HepG2 (cell line): ENCODE measurements around the gene BCAS4. TPM values are rescaled to one million over a fixed set of nuclear protein-coding genes. Genes with fewer than 3 reads are reported as not detected.

ENCODE experiments used
- ATM ChIP-seq: fragments of 450-650 bp; IDR thresholded peaks from 2 replicates; pipeline ENCODE4 v1.7.1; 2017; ENCODE audit warnings: mild to moderate bottlenecking, borderline replicate concordance
- FLYWCH1 ChIP-seq: sonication (generic); formaldehyde crosslinking; IDR thresholded peaks from 2 replicates; pipeline ENCODE4 v1.8.1; 2023; ENCODE audit warnings: mild to moderate bottlenecking, missing genetic modification reagents
- HDAC2 ChIP-seq: sonication (generic); formaldehyde crosslinking; IDR thresholded peaks from 2 replicates; pipeline ENCODE4 v1.4.0; 2020; ENCODE audit warnings: missing genetic modification reagents
- HMG20B ChIP-seq: conservative IDR thresholded peaks from 2 replicates; pipeline ENCODE4 v1.6.1; 2016; ENCODE audit warnings: missing genetic modification reagents, missing compliant biosample characterization
- IRF2 ChIP-seq: IDR thresholded peaks from 2 replicates; pipeline ENCODE4 v1.6.1; 2018; ENCODE audit warnings: missing genetic modification reagents, missing compliant biosample characterization
- IRX3 ChIP-seq: sonication (generic); formaldehyde crosslinking; IDR thresholded peaks from 2 replicates; pipeline ENCODE4 v1.8.1; 2023; ENCODE audit warnings: mild to moderate bottlenecking, low read depth, missing genetic modification reagents, borderline replicate concordance
- LCORL ChIP-seq, 2 experiments: fragments of 450-650 bp in 1 of 2; sonication (generic) in 1 of 2; formaldehyde crosslinking in 1 of 2; IDR thresholded peaks; 2 replicates each; pipeline versions ENCODE4 v1.5.0 to v1.6.1; 2017 to 2020; ENCODE audit warnings: antibody characterized with exemption in 1 of 2, missing genetic modification reagents in 1 of 2
- MXD4 ChIP-seq: IDR thresholded peaks from 2 replicates; pipeline ENCODE4 v1.6.1; 2016; ENCODE audit warnings: mild to moderate bottlenecking, missing biosample characterization, missing genetic modification reagents
- NCOR1 ChIP-seq: fragments of 200-600 bp; sonication (generic); IDR thresholded peaks from 2 replicates; pipeline ENCODE4 v1.7.0; 2017; ENCODE audit warnings: antibody characterized with exemption, low read length, borderline replicate concordance
- NR2C2 ChIP-seq: sonication (generic); formaldehyde crosslinking; IDR thresholded peaks from 2 replicates; pipeline ENCODE4 v1.4.0; 2020; ENCODE audit warnings: missing genetic modification reagents, mild to moderate bottlenecking, moderate library complexity, borderline replicate concordance
- RAD21 ChIP-seq: fragments of 450-650 bp; formaldehyde crosslinking; IDR thresholded peaks from 2 replicates; pipeline ENCODE4 v1.5.0; 2020; ENCODE audit warnings: mild to moderate bottlenecking
- RARA ChIP-seq: IDR thresholded peaks from 2 replicates; pipeline ENCODE4 v1.6.1; 2016; ENCODE audit warnings: missing genetic modification reagents, missing compliant biosample characterization
- SAFB2 ChIP-seq: sonication (generic); formaldehyde crosslinking; IDR thresholded peaks from 2 replicates; pipeline ENCODE4 v1.5.1; 2020; ENCODE audit warnings: missing genetic modification reagents, low read depth, mild to moderate bottlenecking, borderline replicate concordance
- SP140L ChIP-seq: sonication (generic); formaldehyde crosslinking; IDR thresholded peaks from 2 replicates; pipeline ENCODE4 v1.4.0; 2020; ENCODE audit warnings: missing genetic modification reagents, borderline replicate concordance
- SP4 ChIP-seq: sonication (generic); formaldehyde crosslinking; IDR thresholded peaks from 2 replicates; pipeline ENCODE4 v1.8.1; 2023; ENCODE audit warnings: mild to moderate bottlenecking, missing genetic modification reagents
- ZNF383 ChIP-seq: sonication (generic); formaldehyde crosslinking; IDR thresholded peaks from 2 replicates; pipeline ENCODE4 v1.4.0; 2020; ENCODE audit warnings: missing genetic modification reagents, mild to moderate bottlenecking, borderline replicate concordance
- ZNF883 ChIP-seq: sonication (generic); formaldehyde crosslinking; IDR thresholded peaks from 2 replicates; pipeline ENCODE4 v1.5.1; 2020; ENCODE audit warnings: mild to moderate bottlenecking, missing genetic modification reagents; ENCODE audit errors: not compliant biosample characterization
- ZSCAN29 ChIP-seq: sonication (generic); formaldehyde crosslinking; conservative IDR thresholded peaks from 2 replicates; pipeline ENCODE4 v1.4.0; 2020; ENCODE audit warnings: mild to moderate bottlenecking, missing genetic modification reagents
- polyA plus RNA-seq, 8 experiments: library from polyadenylated mRNA; depleted of rRNA in 3 of 8; stranded (reverse) in 7 of 8; unstranded in 1 of 8; fragments of >200 nt; fragmentation: Illumina TruSeq in 4 of 8; extraction: Trizol in 4 of 8; gene quantifications; 2 replicates each; pipeline versions ENCODE4 v1.2.1 to v1.2.3, GENCODE V29; 2011 to 2016; ENCODE audit warnings: low read depth in 4 of 8, missing spikeins in 1 of 8, mixed read lengths in 1 of 8; ENCODE audit not compliant: insufficient read depth in 1 of 8
- total RNA-seq, 5 experiments: library from RNA; depleted of rRNA; stranded (reverse); fragments of >200 nt; fragmentation: Illumina TruSeq; extraction: Trizol; gene quantifications; 2 replicates each; pipeline ENCODE4 v1.2.3, GENCODE V29; 2016; ENCODE audit warnings: low read depth in 1 of 5
- TF ChIP-seq, protein P1 (sequence below): sonication (generic); formaldehyde crosslinking; IDR thresholded peaks from 2 replicates; pipeline ENCODE4 v1.4.0; 2020; ENCODE audit warnings: mild to moderate bottlenecking, missing genetic modification reagents, borderline replicate concordance
- TF ChIP-seq, protein P2 (sequence below): sonication (generic); formaldehyde crosslinking; IDR thresholded peaks from 2 replicates; pipeline ENCODE4 v1.4.0; 2020; ENCODE audit warnings: missing genetic modification reagents, borderline replicate concordance
- TF ChIP-seq, protein P3 (sequence below): IDR thresholded peaks from 2 replicates; pipeline ENCODE4 v1.6.1; 2016
- TF ChIP-seq, protein P4 (sequence below): sonication (generic); formaldehyde crosslinking; IDR thresholded peaks from 2 replicates; pipeline ENCODE4 v1.4.0; 2020; ENCODE audit warnings: missing genetic modification reagents, low read depth, mild to moderate bottlenecking, borderline replicate concordance

The BCAS4 gene
- total and polyA plus RNA-seq, 2 of the 13 experiments (the other 11 are each of a cell fraction or from before 2014, with no cell fraction given): 7.2 to 8.0 TPM

DNA sequence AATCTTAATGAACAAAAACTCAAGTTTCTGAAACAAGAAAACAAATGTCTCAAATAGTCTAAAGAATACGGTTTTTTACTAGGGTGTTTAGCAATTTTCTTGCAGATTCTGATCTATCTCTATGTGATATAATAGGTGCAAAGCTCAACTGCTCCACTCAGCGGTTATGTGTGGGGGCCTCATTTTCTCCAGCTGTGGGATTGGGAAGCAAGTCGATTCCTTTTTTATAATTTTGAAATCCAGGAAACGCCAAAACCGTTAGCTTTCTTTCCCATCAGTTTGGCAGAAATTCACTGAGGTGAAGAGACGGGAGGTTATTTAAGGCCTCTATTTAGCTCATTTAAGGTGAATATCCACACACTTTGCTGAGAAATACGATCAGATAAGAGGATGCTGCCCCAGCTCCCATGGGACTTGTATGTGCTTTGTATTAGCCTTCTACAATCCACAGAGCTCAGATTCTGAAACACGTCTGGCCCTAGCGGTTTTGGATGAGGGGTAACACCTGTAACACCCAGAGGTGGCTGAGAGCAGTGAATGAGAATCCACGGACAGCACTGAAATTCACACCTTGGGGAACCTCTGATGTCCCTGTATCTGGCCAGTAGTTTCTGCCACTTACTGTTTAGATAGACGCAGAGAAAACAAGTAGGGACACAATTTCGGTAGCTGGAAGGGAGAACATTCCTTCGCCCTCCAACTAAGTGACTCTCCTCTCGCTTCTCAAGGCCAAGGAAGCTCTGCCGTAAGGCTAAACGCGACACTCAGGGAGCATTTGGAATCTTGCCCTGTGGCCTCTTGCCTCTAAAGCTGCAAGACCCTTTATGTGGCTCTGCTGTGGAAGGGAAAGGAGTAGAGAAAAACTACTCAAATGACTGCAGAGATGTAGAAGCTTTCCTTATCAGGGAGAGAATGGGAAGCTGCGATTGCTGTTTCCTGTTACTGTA lies 6.5 kb upstream of the BCAS4 start (continued):
- TF ChIP-seq, protein P1, sequence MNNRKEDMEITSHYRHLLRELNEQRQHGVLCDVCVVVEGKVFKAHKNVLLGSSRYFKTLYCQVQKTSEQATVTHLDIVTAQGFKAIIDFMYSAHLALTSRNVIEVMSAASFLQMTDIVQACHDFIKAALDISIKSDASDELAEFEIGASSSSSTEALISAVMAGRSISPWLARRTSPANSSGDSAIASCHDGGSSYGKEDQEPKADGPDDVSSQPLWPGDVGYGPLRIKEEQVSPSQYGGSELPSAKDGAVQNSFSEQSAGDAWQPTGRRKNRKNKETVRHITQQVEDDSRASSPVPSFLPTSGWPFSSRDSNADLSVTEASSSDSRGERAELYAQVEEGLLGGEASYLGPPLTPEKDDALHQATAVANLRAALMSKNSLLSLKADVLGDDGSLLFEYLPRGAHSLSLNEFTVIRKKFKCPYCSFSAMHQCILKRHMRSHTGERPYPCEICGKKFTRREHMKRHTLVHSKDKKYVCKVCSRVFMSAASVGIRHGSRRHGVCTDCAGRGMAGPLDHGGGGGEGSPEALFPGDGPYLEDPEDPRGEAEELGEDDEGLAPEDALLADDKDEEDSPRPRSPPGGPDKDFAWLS (CRISPR knock-in tag): no peak
- TF ChIP-seq ZSCAN29: peak; percentile 83; the same call in 1 of the 2 replicates
- TF ChIP-seq ATM: peak; percentile 87; the same call in 1 of the 2 replicates
- TF ChIP-seq, protein P2, sequence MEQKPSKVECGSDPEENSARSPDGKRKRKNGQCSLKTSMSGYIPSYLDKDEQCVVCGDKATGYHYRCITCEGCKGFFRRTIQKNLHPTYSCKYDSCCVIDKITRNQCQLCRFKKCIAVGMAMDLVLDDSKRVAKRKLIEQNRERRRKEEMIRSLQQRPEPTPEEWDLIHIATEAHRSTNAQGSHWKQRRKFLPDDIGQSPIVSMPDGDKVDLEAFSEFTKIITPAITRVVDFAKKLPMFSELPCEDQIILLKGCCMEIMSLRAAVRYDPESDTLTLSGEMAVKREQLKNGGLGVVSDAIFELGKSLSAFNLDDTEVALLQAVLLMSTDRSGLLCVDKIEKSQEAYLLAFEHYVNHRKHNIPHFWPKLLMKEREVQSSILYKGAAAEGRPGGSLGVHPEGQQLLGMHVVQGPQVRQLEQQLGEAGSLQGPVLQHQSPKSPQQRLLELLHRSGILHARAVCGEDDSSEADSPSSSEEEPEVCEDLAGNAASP: 0 out of 2 replicates have a peak, but pooled peaks have one; percentile 12
- TF ChIP-seq SP4: 0 out of 2 replicates have a peak, but pooled peaks have one; percentile 29
- TF ChIP-seq NCOR1: peak; percentile 79
- TF ChIP-seq HMG20B (CRISPR knock-in tag): 0 out of 2 replicates have a peak, but pooled peaks have one; percentile 33
- TF ChIP-seq MXD4 (CRISPR knock-in tag): peak; percentile 29; the same call in 1 of the 2 replicates
- TF ChIP-seq FLYWCH1: no peak
- peak; percentile 52 for TF ChIP-seq RAD21 (CRISPR knock-in tag)
- peak; percentile 48 for TF ChIP-seq RARA (CRISPR knock-in tag)
- TF ChIP-seq NR2C2: peak; percentile 15; the same call in 1 of the 2 replicates
- TF ChIP-seq IRX3 (CRISPR knock-in tag): no peak
- TF ChIP-seq, protein P3, sequence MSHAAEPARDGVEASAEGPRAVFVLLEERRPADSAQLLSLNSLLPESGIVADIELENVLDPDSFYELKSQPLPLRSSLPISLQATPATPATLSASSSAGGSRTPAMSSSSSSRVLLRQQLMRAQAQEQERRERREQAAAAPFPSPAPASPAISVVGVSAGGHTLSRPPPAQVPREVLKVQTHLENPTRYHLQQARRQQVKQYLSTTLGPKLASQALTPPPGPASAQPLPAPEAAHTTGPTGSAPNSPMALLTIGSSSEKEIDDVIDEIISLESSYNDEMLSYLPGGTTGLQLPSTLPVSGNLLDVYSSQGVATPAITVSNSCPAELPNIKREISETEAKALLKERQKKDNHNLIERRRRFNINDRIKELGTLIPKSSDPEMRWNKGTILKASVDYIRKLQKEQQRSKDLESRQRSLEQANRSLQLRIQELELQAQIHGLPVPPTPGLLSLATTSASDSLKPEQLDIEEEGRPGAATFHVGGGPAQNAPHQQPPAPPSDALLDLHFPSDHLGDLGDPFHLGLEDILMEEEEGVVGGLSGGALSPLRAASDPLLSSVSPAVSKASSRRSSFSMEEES (CRISPR knock-in tag): 0 out of 2 replicates have a peak, but pooled peaks have one; percentile 32
- TF ChIP-seq LCORL (IDR thresholded peaks at IDR 0.05): peak; percentile 14; the same call in 1 of the 2 replicates
- TF ChIP-seq LCORL (CRISPR knock-in tag; IDR thresholded peaks at IDR 0.05): no peak
- TF ChIP-seq ZNF883 (CRISPR knock-in tag): no peak
- TF ChIP-seq, protein P4, sequence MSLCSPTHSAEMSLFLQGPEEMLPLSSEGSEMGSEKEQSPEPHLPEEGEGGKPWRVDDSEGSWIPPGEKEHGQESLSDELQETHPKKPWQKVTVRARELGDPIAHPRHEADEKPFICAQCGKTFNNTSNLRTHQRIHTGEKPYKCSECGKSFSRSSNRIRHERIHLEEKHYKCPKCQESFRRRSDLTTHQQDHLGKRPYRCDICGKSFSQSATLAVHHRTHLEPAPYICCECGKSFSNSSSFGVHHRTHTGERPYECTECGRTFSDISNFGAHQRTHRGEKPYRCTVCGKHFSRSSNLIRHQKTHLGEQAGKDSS (CRISPR knock-in tag): no peak
- TF ChIP-seq ZNF383 (CRISPR knock-in tag): no peak
- TF ChIP-seq IRF2: 0 out of 2 replicates have a peak, but pooled peaks have one; percentile 12
- no peak for TF ChIP-seq SAFB2 (CRISPR knock-in tag)
- TF ChIP-seq SP140L: peak; percentile 87; the same call in 1 of the 2 replicates
- peak; percentile 73; the same call in 1 of the 2 replicates for TF ChIP-seq HDAC2
